Fibroblast of gingiva (primary cell): ENCODE results near the gene OSBPL5.

Source experiments
- DNase-seq: peaks from one replicate; pipeline ENCODE4 v3.0.0-alpha.2; 2011; ENCODE audit warnings: low read depth

The OSBPL5 gene

GRCh38 chr11:3165152-3165705 is at the start of gene OSBPL5:
TSS of gene OSBPL5 (minus strand) at chr11:3165310. CDS start at chr11:3129148, 36,162 bp downstream.
- DNase-seq, result peak; percentile 71

GRCh38 chr11:3214420-3214699 is 49.2 kb upstream of the OSBPL5 start:
- DNase-seq, result no peak

- DNase-seq, result no peak
Observed at GRCh38 chr11:3213659-3214419, 48.7 kb upstream of the OSBPL5 start.

- no peak for DNase-seq
Observed at GRCh38 chr11:3208272-3208671, 43.2 kb upstream of the OSBPL5 start.

- DNase-seq, result no peak
Observed at GRCh38 chr11:3207526-3208189, 42.5 kb upstream of the OSBPL5 start.

- DNase-seq, result no peak
Observed at GRCh38 chr11:3206922-3207204, 41.8 kb upstream of the OSBPL5 start.

GRCh38 chr11:3206156-3206921 is 41.2 kb upstream of the OSBPL5 start:
- no peak for DNase-seq

- no peak for DNase-seq
Observed at GRCh38 chr11:3205261-3206155, 40.4 kb upstream of the OSBPL5 start.

GRCh38 chr11:3204141-3205015 is 39.3 kb upstream of the OSBPL5 start:
- no peak for DNase-seq

GRCh38 chr11:3203221-3204043 is 38.3 kb upstream of the OSBPL5 start:
- DNase-seq, result no peak

- no peak for DNase-seq
Observed at GRCh38 chr11:3202759-3203158, 37.6 kb upstream of the OSBPL5 start.

GRCh38 chr11:3202305-3202704 is 37.2 kb upstream of the OSBPL5 start:
- DNase-seq, result no peak

GRCh38 chr11:3201677-3202181 is 36.6 kb upstream of the OSBPL5 start:
- DNase-seq, result no peak

GRCh38 chr11:3201112-3201581 is 36.0 kb upstream of the OSBPL5 start:
- DNase-seq, result no peak

- no peak for DNase-seq
Observed at GRCh38 chr11:3200388-3201111, 35.4 kb upstream of the OSBPL5 start.

- no peak for DNase-seq
Observed at GRCh38 chr11:3199537-3200295, 34.6 kb upstream of the OSBPL5 start.

- no peak for DNase-seq
Observed at GRCh38 chr11:3198815-3199214, 33.7 kb upstream of the OSBPL5 start.

GRCh38 chr11:3197878-3198528 is 32.9 kb upstream of the OSBPL5 start:
- no peak for DNase-seq
